HEK293 (cell line): ENCODE results near the gene FAM163A.
"Not testable (repeated sequence)": the region's sequence is repeated elsewhere in the genome, so short reads cannot be mapped to it uniquely, and the experiment has no call there.

ENCODE experiments used
- CTCF ChIA-PET: fragments of 350-600 bp; formaldehyde crosslinking; extraction: SDS; loops from one replicate; lab custom pipeline; 2021; ENCODE audit warnings: antibody characterized with exemption; lab: Yijun Ruan, JAX
- POLR2A ChIA-PET: fragments of 300-600 bp; formaldehyde crosslinking; extraction: SDS; loops from one replicate; lab custom pipeline; 2020; ENCODE audit warnings: antibody characterized with exemption, inconsistent platforms; lab: Yijun Ruan, JAX
- H3K27ac ChIP-seq: fragments of 200-500 bp; sonication (Bioruptor generic); 2 replicates; pipeline ENCODE4 v1.5.1; 2014; ENCODE audit warnings: low read depth, low read length, control low read depth, inconsistent platforms; ENCODE audit errors: extremely low read depth
- H3K36me3 ChIP-seq, 2 experiments: fragments of 200-500 bp in 1 of 2; sonication (Bioruptor generic) in 1 of 2; 1 replicate in 1 of 2; 2 replicates in 1 of 2; pipeline ENCODE4 v1.5.1; 2014 to 2017; ENCODE audit warnings: inconsistent platforms in 2 of 2, low read length in 2 of 2; ENCODE audit not compliant: control insufficient read depth in 2 of 2, insufficient read depth in 1 of 2
- H3K4me1 ChIP-seq: fragments of 200-500 bp; sonication (Bioruptor generic); 2 replicates; pipeline ENCODE4 v1.5.1; 2014; ENCODE audit warnings: mild to moderate bottlenecking, low read length, inconsistent platforms; ENCODE audit not compliant: control insufficient read depth, insufficient read depth
- H3K4me3 ChIP-seq: 2 replicates; pipeline ENCODE4 v1.5.1; 2011; ENCODE audit warnings: low read depth, mild to moderate bottlenecking, control low read depth, low read length, moderate library complexity
- H3K9me3 ChIP-seq: fragments of 200-500 bp; sonication (Bioruptor generic); 2 replicates; pipeline ENCODE4 v1.5.1; 2014; ENCODE audit warnings: low read depth, low read length, inconsistent platforms; ENCODE audit not compliant: control insufficient read depth, insufficient read depth
- PBX3 ChIP-seq: sonication (generic); formaldehyde crosslinking; IDR thresholded peaks from 2 replicates; pipeline ENCODE4 v1.8.1; 2022; ENCODE audit warnings: mild to moderate bottlenecking, moderate library complexity, missing genetic modification reagents
- SCRT2 ChIP-seq: fragments of 450-650 bp; formaldehyde crosslinking; IDR thresholded peaks from 2 replicates; pipeline ENCODE4 v1.5.1; 2016; ENCODE audit warnings: missing biosample characterization, missing genetic modification characterization
- WT1 ChIP-seq: fragments of 450-650 bp; formaldehyde crosslinking; IDR thresholded peaks from 2 replicates; pipeline ENCODE4 v1.5.1; 2016; ENCODE audit warnings: missing biosample characterization, missing genetic modification characterization
- YY2 ChIP-seq: fragments of 450-650 bp; formaldehyde crosslinking; IDR thresholded peaks from 2 replicates; pipeline ENCODE4 v1.5.1; 2016; ENCODE audit warnings: missing biosample characterization, missing genetic modification characterization
- ZFP41 ChIP-seq: fragments of 450-650 bp; formaldehyde crosslinking; IDR thresholded peaks from 2 replicates; pipeline ENCODE4 v1.5.1; 2016; ENCODE audit warnings: missing biosample characterization, missing genetic modification characterization, borderline replicate concordance
- ZIC2 ChIP-seq: fragments of 450-650 bp; formaldehyde crosslinking; IDR thresholded peaks from 2 replicates; pipeline ENCODE4 v1.5.1; 2016; ENCODE audit warnings: missing biosample characterization, missing genetic modification characterization
- ZNF121 ChIP-seq: fragments of 450-650 bp; formaldehyde crosslinking; IDR thresholded peaks from 2 replicates; pipeline ENCODE4 v1.5.1; 2016; ENCODE audit warnings: missing biosample characterization, missing genetic modification characterization
- ZNF26 ChIP-seq: fragments of 450-650 bp; formaldehyde crosslinking; IDR thresholded peaks from 2 replicates; pipeline ENCODE4 v1.5.1; 2016; ENCODE audit warnings: missing biosample characterization, missing genetic modification characterization
- ZNF335 ChIP-seq: fragments of 450-650 bp; formaldehyde crosslinking; conservative IDR thresholded peaks from 2 replicates; pipeline ENCODE4 v1.5.1; 2016; ENCODE audit warnings: missing biosample characterization, missing genetic modification characterization
- ZNF391 ChIP-seq: fragments of 450-650 bp; formaldehyde crosslinking; IDR thresholded peaks from 2 replicates; pipeline ENCODE4 v1.5.1; 2016; ENCODE audit warnings: low read depth, missing biosample characterization, missing genetic modification characterization, borderline replicate concordance
- ZNF660 ChIP-seq: fragments of 450-650 bp; IDR thresholded peaks from 2 replicates; pipeline ENCODE4 v1.5.1; 2018; ENCODE audit warnings: missing biosample characterization, mild to moderate bottlenecking, missing genetic modification characterization
- ZNF747 ChIP-seq: fragments of 450-650 bp; formaldehyde crosslinking; IDR thresholded peaks from 2 replicates; pipeline ENCODE4 v1.5.1; 2016; ENCODE audit warnings: missing biosample characterization, missing genetic modification characterization
- ZNF777 ChIP-seq: fragments of 450-650 bp; formaldehyde crosslinking; IDR thresholded peaks from 2 replicates; pipeline ENCODE4 v1.5.1; 2017; ENCODE audit warnings: missing biosample characterization, missing genetic modification characterization, borderline replicate concordance

The FAM163A gene

GRCh38 chr1:179831225-179831624 lies 88.1 kb downstream of the FAM163A start (continued):
- no peak for TF ChIP-seq ZNF777 (tag by site-specific recombination)
- TF ChIP-seq ZFP41 = no peak
- no peak for TF ChIP-seq ZNF26
- no peak for TF ChIP-seq ZNF335 (tag by site-specific recombination)
- no peak for TF ChIP-seq PBX3 (CRISPR knock-in tag)
- TF ChIP-seq YY2 (tag by site-specific recombination) = no peak

GRCh38 chr1:179831852-179832699 lies 89.0 kb downstream of the FAM163A start:
- H3K9me3 ChIP-seq = no peaks in the 10 kb centered on the region
- no peaks in the 10 kb centered on the region for H3K4me1 ChIP-seq
- no peak overlapping the region for H3K27ac ChIP-seq
- no peaks in the 10 kb centered on the region for H3K36me3 ChIP-seq
- H3K4me3 ChIP-seq = no peak overlapping the region
- POLR2A ChIA-PET = interaction anchor here (0.6 kb wide), 2 partner anchors 12 to 1119 kb away, joined by 3 to 4 read pairs; no protein-coding TSS in a partner anchor
- TF ChIP-seq ZIC2 (tag by site-specific recombination) (peak; percentile 71), ZNF391 (tag by site-specific recombination) (no peak)
- CTCF ChIA-PET = interaction anchor here (0.5 to 1.0 kb wide), 3 partner anchors 126 to 1581 kb away, joined by 3 read pairs; no protein-coding TSS in a partner anchor

- H3K9me3 ChIP-seq, H3K4me3 ChIP-seq, POLR2A ChIA-PET, H3K4me1 ChIP-seq, H3K27ac ChIP-seq: not testable (repeated sequence)
- CTCF ChIA-PET = interaction anchor here (0.7 to 1.6 kb wide), 2 partner anchors 22 to 31 kb away, joined by 4 to 11 read pairs; no protein-coding TSS in a partner anchor
- peaks cover 0 to 13% of the 10 kb centered on the region in 2 experiments; a peak in 1 of 3 replicates for H3K36me3 ChIP-seq
Measured at GRCh38 chr1:179836686-179837445, 93.8 kb downstream of the FAM163A start.

- no peak for TF ChIP-seq WT1 (tag by site-specific recombination)
- TF ChIP-seq SCRT2 (tag by site-specific recombination) = peak; percentile 50
- Histone ChIP-seq H3K27ac (no peak overlapping the region), H3K36me3 (peaks cover 10 to 24% of the 10 kb centered on the region in 2 experiments), H3K4me1 (no peaks in the 10 kb centered on the region), H3K4me3 (no peak overlapping the region), H3K9me3 (no peaks in the 10 kb centered on the region)
- ChIA-PET CTCF (interaction anchor here (0.6 to 2.8 kb wide), 3 partner anchors 26 to 339 kb away, joined by 5 to 16 read pairs (median 7); no protein-coding TSS in a partner anchor), POLR2A (no interaction called here)
Measured at GRCh38 chr1:179840107-179840506, 97.0 kb downstream of the FAM163A start.

- ChIA-PET POLR2A (no interaction called here), CTCF (interaction anchor here (4.9 kb wide), 1 partner anchor 34 kb away, joined by 22 read pairs; no protein-coding TSS in a partner anchor)
- Histone ChIP-seq H3K4me3 (no peak overlapping the region), H3K36me3 (peaks cover 36 to 75% of the 10 kb centered on the region in 2 experiments), H3K4me1 (no peaks in the 10 kb centered on the region), H3K9me3 (no peaks in the 10 kb centered on the region), H3K27ac (no peak overlapping the region)
- TF ChIP-seq ZNF121 (tag by site-specific recombination) (no peak), ZNF777 (tag by site-specific recombination) (no peak), ZNF747 (no peak), ZNF660 (tag by site-specific recombination) (no peak)
Measured at GRCh38 chr1:179848233-179848632, 105.1 kb downstream of the FAM163A start.
